ENCODE data around the gene PTPRD.
A peak's percentile ranks its signal among the peaks of the same experiment; 100 is the strongest.
"Not testable (repeated sequence)": the region's sequence is repeated elsewhere in the genome, so short reads cannot be mapped to it uniquely, and the experiment has no call there.

PTPRD gene

DNA sequence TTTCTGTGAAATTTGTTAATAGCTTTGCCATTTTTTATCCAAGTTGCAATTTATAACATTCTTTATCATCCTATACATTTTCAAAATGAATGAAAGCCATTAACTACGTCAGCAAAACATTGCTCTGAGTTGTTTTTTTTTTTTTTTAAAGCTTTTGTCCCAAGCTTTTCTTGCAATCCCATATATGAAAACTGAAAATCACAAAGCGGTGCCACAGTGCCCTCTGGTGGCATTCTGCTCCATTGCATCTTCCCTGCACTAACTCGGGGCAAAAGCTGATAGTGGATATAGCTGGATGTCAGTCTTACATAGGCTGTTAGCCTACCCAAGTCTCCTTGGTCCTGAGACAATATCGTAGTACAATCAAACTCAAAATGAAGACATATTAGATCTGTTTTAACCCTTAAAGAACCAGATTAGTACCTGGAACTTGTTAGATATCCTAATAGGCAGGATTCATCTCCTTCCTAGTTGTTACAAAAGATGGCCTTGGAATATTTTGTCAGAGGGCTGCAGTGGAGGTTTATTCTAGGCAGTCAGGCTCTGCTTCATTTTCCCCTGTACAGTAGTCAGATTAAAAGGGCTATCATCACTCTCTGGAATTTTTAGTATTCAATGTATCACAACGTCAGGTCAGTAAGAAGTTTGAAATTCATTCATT, 669.9 kb downstream of the PTPRD start:
- peak; percentile 61 for DNase-seq (ENCODE audit: low read depth)
- TF ChIP-seq, protein P1, sequence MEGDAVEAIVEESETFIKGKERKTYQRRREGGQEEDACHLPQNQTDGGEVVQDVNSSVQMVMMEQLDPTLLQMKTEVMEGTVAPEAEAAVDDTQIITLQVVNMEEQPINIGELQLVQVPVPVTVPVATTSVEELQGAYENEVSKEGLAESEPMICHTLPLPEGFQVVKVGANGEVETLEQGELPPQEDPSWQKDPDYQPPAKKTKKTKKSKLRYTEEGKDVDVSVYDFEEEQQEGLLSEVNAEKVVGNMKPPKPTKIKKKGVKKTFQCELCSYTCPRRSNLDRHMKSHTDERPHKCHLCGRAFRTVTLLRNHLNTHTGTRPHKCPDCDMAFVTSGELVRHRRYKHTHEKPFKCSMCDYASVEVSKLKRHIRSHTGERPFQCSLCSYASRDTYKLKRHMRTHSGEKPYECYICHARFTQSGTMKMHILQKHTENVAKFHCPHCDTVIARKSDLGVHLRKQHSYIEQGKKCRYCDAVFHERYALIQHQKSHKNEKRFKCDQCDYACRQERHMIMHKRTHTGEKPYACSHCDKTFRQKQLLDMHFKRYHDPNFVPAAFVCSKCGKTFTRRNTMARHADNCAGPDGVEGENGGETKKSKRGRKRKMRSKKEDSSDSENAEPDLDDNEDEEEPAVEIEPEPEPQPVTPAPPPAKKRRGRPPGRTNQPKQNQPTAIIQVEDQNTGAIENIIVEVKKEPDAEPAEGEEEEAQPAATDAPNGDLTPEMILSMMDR (IDR thresholded peaks at IDR 0.05; ENCODE audit: insufficient read depth, low read depth, low read length, missing control alignments): peak; percentile 86
- no peak overlapping the region for H3K4me3 ChIP-seq (ENCODE audit: low read depth, low read length)

DNA sequence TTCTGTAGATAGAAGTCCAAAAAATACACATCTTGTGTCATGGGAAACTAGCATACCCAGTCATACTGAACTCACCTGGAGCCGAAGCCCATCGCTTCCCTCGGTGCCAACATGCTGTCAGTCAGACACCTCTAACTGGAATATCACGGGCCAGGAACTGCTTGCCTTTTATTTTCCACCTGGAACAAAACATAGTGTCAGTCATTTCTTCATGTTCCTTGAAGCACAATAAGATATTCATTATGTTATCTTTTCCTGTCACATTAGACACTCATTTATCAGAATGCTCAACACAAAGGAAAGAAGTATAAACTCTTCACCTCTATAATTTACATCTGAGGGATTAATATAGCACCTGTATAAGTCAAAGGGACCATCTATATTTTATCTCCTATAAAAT, 674.4 kb downstream of the PTPRD start:
- TF ChIP-seq, protein P1 (IDR thresholded peaks at IDR 0.05; ENCODE audit: insufficient read depth, low read depth, low read length, missing control alignments): no peak
- H3K4me3 ChIP-seq (ENCODE audit: low read depth, low read length): no peak overlapping the region
- no peak for DNase-seq (ENCODE audit: low read depth)

DNA sequence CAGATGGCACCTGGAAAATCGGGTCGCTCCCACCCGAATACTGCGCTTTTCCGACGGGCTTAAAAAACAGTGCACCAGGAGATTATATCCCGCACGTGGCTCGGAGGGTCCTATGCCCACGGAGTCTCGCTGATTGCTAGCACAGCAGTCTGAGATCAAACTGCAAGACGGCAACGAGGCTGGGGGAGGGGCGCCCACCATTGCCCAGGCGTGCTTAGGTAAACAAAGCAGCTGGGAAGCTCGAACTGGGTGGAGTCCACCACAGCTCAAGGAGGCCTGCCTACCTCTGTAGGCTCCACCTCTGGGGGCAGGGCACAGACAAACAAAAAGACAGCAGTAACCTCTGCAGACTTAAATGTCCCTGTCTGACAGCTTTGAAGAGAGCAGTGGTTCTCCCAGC, 681.3 kb downstream of the PTPRD start:
- not testable (repeated sequence) for DNase-seq (ENCODE audit: low read depth); H3K4me3 ChIP-seq (ENCODE audit: low read depth, low read length)

DNA sequence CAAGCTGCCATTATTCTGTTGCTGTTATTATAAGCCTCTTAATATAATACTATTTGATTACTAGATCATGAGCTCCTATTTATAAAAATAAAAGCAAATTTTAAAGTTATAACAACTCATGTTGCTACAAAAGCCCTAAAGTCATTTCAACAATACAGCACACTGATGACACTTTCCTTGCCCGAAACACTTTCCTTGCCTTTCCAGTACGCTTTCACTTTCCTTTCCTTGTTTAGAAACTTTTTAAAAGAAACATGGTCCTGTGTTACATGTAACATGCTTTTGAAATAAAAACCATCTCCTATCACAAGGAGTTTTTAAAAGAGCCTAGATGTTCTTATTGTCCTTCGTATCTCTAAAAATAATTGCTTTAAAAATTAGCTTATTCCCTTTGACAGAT, 688.4 kb downstream of the PTPRD start:
- peak overlapping the region; percentile 28 for H3K4me3 ChIP-seq (ENCODE audit: low read depth, low read length)
- no peak for DNase-seq (ENCODE audit: low read depth)

DNA sequence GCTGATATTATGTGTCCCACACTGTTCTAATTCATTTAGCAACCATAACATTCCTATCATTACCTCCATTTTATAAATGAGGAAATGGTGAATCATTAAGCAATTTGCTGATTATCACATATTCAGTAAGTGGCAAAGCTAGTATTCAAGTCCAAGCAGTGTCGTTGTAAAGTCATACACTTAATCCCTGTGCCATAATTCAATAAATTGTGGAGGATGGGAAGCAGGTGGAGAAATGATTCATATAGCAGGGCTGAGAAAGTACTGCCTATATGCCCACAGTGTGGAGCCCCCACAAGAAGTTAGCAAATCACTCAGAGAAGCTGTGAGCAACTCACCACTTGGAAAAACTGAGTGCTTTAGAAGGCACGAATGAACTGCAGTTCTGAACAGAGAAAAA, 691.0 kb downstream of the PTPRD start:
- H3K4me3 ChIP-seq (ENCODE audit: low read depth, low read length): no peak overlapping the region
- TF ChIP-seq, protein P1 (IDR thresholded peaks at IDR 0.05; ENCODE audit: insufficient read depth, low read depth, low read length, missing control alignments): no peak
- DNase-seq (ENCODE audit: low read depth): no peak

More for the DNA sequence above, 688.4 kb downstream of the PTPRD start:
- TF ChIP-seq, protein P1 (IDR thresholded peaks at IDR 0.05; ENCODE audit: insufficient read depth, low read depth, low read length, missing control alignments): no peak

DNA sequence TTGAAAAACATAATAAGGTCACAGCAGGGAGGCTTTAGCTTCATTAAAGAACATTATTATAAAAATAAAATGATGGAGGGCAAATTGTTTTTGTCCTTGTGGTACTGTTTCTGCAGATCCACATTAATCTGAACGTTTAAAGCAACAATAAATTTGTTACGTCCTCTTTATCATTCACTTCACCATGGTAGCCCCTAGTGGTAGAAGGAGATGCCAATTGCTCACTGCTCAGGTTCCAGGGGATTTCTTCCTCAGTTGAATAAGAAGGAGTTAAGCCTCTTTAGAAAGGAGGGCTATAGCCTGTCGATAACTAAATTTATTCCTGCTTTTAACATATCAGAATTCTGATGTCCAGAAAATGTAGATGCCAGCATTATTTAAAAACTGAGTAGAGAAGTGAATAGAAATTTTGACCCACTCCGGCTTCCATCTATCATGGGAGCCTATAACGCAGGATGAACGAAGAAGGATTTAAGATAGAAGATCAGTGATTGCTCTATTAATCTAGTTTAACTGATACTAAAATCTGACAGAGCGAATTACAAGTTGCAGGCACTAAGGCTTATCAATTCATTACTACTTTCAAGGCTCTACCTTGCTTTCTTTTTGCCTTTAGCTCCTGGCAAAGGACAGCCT, 692.3 kb downstream of the PTPRD start:
- DNase-seq (ENCODE audit: low read depth): no peak
- no peak overlapping the region for H3K4me3 ChIP-seq (ENCODE audit: low read depth, low read length)
- TF ChIP-seq, protein P1 (IDR thresholded peaks at IDR 0.05; ENCODE audit: insufficient read depth, low read depth, low read length, missing control alignments): peak; percentile 14

DNA sequence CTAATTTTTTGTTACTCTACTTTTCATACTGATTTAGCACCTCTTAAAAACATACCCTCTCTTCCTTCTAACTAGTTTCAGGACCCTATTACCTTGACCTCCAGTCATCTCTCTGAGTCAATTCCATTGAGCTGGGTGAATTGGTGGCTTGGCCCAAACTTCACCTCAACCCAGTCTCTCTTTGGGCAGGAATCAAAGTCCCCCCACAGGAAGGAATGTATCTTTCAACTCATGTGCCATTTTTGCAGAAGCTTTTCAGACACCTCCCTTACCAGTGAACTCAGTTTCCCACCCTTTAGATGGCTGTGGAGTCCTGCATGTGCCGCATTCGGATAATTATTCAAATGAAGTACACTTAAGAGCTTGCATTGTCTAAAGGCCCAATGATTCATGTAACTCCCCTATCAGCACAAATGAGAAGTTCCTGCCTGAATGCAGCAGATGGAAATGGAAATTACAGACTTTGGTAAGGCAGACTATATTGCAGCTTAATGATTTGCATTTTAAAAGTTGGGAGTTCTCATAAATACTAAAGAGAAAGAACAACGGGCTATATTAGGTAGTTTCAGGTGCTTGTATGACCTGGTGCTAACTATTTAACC, 693.5 kb downstream of the PTPRD start:
- TF ChIP-seq, protein P1 (IDR thresholded peaks at IDR 0.05; ENCODE audit: insufficient read depth, low read depth, low read length, missing control alignments): no peak
- no peak overlapping the region for H3K4me3 ChIP-seq (ENCODE audit: low read depth, low read length)
- no peak for DNase-seq (ENCODE audit: low read depth)
